ENCODE data around the gene MSL1.

Gene MSL1, protein sequence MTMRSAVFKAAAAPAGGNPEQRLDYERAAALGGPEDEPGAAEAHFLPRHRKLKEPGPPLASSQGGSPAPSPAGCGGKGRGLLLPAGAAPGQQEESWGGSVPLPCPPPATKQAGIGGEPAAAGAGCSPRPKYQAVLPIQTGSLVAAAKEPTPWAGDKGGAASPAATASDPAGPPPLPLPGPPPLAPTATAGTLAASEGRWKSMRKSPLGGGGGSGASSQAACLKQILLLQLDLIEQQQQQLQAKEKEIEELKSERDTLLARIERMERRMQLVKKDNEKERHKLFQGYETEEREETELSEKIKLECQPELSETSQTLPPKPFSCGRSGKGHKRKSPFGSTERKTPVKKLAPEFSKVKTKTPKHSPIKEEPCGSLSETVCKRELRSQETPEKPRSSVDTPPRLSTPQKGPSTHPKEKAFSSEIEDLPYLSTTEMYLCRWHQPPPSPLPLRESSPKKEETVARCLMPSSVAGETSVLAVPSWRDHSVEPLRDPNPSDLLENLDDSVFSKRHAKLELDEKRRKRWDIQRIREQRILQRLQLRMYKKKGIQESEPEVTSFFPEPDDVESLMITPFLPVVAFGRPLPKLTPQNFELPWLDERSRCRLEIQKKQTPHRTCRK

GRCh38 chr17:40121181-40122135 is at the start of gene MSL1:
Gene MSL1 (plus strand): TSS chr17:40121971. CDS start chr17:40122613, 642 bp downstream.
- TF ChIP-seq CTCF (conservative IDR thresholded peaks at IDR 0.05; ENCODE audit: control insufficient read depth, insufficient read depth, low read depth, low read length): no peak
- H3K4me3 ChIP-seq (ENCODE audit: control insufficient read depth, low read depth, low read length): peak within 1 kb of the TSS; percentile 98
- DNase-seq (ENCODE audit: low read depth): no peak

DNA sequence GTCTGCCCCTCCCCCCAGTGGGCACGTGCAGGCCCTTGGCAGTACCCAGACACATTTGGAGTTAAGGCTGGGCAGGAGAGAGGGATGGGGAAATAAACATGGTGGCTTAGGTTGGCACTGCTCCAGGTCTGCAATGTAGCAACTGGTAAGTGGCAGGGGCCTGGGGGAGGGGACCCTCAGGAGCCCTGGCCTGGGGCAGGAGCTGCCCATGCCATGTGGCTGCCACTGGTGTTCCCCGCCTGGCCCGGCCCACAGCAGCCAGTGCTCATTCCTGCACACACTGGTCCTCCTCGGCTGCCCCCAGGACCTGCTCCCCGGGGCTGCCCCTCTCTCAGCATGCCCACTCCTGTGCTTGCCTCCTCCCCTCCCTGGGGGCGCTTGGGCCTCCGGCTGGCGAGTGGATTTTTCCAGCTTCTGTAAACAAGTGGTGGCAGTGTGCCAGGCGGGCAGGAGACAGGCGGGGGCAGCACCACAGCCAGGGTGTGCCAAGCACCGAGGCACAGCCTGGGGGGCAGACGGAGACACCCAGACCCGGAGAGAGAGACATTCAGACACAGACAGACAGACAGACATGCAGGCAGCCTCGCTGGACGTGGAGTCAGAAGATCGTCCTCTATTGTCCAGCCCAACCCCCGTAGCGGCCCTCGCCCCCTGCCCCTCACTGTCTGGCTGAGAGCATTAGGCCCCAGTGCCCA is 49.6 kb upstream of the MSL1 start:
- H3K4me3 ChIP-seq (ENCODE audit: control insufficient read depth, low read depth, low read length): no peak overlapping the region
- no peak for TF ChIP-seq CTCF (conservative IDR thresholded peaks at IDR 0.05; ENCODE audit: control insufficient read depth, insufficient read depth, low read depth, low read length)
- DNase-seq (ENCODE audit: low read depth): no peak

DNA sequence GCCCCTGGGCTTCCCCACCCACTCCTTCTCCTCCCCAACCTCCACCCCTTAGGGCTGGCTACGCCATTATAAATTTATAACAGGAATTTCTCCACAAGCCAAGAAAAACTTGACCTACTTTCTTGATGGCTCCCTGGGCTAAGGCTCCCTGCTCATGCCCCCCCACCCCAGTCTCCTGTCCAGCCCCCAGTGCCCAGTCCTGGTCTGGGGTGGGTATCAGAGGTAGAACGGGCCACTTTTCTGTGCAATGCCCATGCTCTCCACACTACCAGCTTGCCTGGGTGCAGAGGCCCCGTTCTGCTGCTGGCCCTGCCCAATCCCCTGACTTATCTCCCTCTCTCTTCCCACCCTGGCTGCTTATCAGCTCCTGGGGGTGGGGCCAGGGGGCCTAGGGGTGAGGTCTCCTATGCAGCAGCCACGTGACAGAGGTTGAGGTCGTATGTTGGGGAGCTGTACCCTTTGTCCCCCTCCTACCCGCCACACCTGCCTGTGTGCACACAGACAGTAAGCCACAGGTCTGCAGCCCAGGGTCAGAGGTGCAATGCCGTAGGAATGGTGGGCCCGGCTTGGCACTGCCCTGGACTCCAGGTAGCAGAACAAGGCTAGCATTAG is 48.9 kb upstream of the MSL1 start:
- no peak for TF ChIP-seq CTCF (conservative IDR thresholded peaks at IDR 0.05; ENCODE audit: control insufficient read depth, insufficient read depth, low read depth, low read length)
- H3K4me3 ChIP-seq (ENCODE audit: control insufficient read depth, low read depth, low read length): no peak overlapping the region
- DNase-seq (ENCODE audit: low read depth): no peak

- no peak overlapping the region for H3K4me3 ChIP-seq (ENCODE audit: control insufficient read depth, low read depth, low read length)
- DNase-seq (ENCODE audit: low read depth): no peak
- TF ChIP-seq CTCF (conservative IDR thresholded peaks at IDR 0.05; ENCODE audit: control insufficient read depth, insufficient read depth, low read depth, low read length): no peak
These were observed 48.2 kb upstream of the MSL1 start for GRCh38 chr17:40073454-40074174.

DNA sequence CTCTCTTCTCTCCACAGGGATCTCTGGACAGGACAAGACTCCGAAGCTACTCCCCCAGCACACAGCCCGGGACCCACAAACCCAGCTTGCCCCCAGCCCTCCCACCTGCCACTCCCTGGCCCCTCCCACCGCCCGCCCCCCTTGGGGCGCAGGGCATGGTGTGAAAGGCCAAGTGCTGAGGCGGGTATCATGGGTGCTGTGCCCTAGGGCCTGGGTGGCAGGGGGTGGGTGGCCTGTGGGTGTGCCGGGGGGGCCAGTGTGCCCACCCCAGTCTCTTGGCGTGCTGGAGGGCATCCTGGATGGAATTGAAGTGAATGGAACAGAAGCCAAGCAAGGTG is 47.6 kb upstream of the MSL1 start:
- H3K4me3 ChIP-seq (ENCODE audit: control insufficient read depth, low read depth, low read length): no peak overlapping the region
- no peak for TF ChIP-seq CTCF (conservative IDR thresholded peaks at IDR 0.05; ENCODE audit: control insufficient read depth, insufficient read depth, low read depth, low read length)
- DNase-seq (ENCODE audit: low read depth): no peak
